Hematopoietic multipotent progenitor cell treated with erythropoietin and hydrocortisone succinate and interleukin-3 and kit ligand, for 15 days (in vitro differentiated cells): ENCODE results near the gene KHDC4.

ENCODE experiments used
- DNase-seq: peaks from one replicate; pipeline ENCODE4 v3.0.0-alpha.2; 2015; ENCODE audit warnings: low spot score

Gene KHDC4

DNA sequence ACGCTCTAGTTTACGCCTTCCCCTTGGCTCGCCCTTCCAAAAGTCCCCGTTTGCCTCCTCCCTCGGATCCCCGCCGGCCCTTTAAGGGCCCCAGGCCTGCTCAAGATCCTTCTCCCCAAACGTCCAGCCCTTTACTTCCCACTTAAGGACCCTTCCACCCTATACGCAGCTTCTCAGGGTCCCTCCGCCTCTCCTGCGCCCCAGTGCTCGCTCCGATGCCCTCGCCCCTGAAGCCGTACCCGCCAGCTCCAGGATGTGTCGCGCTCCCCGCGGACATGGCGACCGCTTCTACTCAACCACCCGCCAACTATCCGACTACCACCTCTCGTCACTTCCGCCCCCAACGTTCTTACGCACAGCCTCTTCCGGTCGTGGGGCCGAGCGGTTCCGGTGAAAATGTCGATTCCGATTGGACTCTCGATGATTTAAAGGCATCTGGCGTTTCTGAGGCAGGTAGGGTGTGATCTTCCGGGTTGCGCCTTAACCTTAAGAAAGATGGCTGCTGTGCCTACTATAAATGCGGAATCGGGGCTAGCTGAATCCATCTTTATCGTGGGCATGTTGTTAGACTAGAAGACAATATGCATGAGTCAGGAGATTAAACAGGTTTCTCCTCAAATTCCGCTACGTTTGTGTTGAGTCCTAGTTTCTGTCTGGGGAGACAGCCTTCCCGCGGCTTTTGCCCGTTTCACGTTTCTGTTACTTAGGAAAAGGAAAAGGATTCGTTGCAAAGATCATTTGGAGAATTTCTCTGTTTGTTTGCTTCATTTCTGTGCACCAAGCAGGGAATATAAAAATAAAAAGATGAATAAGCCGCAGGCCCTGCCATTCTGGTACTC lies at the start of gene KHDC4:
Gene KHDC4, minus strand, starts transcription at position 317 of the 839 bp plus-strand sequence. Its CDS starts 40 bp downstream, at position 277.
- DNase-seq, result peak; percentile 98

DNA sequence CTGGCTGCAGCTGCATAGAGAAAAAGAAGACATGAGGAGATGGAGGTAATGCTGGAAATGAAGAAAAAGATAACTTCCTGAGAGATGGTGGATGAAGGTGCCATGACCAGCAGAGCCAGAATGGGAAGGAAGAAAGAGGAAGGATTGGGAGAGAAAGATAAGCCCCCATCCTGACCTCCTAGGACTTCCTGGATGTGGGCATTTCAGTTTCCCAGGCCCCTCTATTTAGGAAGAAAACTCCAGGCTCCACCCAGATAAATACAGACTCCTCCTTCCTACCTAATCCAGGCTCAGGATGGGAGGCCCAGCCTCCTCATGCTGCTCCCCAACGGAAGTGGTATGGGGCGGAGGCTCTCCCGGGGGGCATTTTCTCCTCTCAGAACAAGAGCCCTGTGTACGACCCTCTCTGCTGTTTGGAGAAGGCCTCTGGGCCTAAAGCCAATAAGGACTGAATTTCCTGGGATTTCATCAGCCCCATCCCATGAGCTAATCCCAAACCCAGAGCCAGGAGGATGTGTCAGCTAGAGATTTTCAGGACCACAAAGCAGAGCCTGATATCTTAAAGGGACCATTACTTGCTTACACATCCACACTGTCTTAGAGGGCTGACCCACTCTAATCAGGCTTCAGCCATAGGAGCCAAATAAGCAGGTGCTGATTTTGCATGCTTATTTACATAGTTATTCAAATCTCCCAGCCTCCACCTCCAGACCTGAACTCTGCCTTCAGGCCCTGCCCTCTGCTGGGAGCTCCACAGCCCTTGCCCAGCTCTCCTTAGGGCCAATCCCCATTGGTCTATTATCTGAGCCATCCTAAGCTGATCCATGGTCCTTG lies 49.2 kb upstream of the KHDC4 start:
- DNase-seq, result no peak

- DNase-seq, result no peak
These were observed 47.9 kb upstream of the KHDC4 start for GRCh38 chr1:155982106-155982505.

- DNase-seq, result peak; percentile 72
These were observed 47.3 kb upstream of the KHDC4 start for GRCh38 chr1:155981266-155982088.

DNA sequence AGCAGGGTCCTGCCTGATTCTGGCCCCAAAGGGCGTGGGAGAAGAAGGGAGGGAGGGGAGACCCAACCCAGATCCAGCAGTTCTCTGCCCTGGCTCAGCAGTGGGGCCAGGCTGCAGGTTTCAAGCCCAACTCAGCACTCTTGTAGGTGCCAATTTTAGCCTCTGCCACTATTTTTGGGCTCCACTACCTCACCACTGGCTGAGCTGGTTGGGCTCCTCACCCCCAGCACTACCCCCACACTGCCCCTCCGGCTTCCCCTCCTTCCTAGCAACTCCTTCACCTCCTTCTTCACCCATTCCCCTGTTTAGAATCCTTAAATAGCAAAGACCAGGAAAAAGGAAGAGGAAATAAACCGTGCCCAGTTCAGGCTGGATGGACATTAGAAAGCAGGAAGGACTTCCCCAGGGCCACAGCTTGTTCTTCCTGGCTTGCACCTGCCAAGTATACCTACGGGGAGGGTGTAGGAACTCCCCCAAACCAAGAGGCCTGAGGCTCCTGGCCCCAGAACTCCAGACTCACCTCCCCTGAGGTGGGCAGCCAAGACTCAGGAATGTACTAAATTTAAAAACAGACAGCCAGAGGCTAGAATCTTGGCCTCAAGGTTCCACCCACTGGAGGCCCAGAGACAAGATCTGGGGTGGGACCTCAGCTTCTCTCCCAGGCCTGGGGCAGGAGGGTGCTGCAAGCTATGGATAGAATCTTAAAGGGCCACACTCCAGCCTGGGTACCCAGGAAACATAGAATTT lies 45.6 kb upstream of the KHDC4 start:
- DNase-seq, result peak; percentile 85

GRCh38 chr1:155978973-155979429 lies 44.8 kb upstream of the KHDC4 start:
- DNase-seq, result peak; percentile 41

DNA sequence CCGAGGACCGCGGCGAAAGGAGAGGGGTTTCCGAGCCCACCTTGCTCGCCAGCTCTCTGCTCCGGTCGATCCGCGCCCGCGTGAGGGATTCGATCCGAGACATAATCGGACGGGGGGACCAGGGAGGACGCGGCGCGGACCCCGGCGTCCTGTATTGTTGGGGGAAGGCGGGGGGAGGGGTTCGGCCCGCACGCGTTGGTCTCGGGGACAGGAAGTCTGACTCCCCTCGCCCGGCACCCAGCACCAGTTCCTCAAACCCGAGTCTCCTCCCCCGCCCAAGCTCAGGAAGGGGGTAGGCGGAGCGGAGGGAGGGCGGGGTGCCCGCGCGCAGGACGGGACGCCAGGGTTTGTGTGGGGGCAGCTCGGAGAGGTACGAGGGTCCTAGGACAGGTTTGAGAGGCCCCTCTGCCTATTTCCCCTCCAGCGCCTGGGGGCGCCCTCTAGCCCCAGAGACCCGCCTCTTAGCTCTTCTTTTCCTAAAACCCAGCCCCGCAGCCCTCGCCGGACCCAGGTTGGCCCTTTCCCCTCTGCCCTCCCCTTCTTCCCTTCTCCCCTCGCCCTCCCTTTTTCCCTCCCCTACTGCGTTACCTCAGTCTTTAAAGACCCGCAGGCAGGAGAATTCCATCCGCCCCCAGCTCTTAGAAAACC lies 44.2 kb upstream of the KHDC4 start, which contains the start of gene ARHGEF2:
Gene ARHGEF2, minus strand, starts transcription at position 223 of the 648 bp plus-strand sequence. Its CDS starts 120 bp downstream, at position 103.
- DNase-seq, result peak; percentile 70

- DNase-seq, result no peak
These were observed 43.6 kb upstream of the KHDC4 start for GRCh38 chr1:155977690-155978324.

DNA sequence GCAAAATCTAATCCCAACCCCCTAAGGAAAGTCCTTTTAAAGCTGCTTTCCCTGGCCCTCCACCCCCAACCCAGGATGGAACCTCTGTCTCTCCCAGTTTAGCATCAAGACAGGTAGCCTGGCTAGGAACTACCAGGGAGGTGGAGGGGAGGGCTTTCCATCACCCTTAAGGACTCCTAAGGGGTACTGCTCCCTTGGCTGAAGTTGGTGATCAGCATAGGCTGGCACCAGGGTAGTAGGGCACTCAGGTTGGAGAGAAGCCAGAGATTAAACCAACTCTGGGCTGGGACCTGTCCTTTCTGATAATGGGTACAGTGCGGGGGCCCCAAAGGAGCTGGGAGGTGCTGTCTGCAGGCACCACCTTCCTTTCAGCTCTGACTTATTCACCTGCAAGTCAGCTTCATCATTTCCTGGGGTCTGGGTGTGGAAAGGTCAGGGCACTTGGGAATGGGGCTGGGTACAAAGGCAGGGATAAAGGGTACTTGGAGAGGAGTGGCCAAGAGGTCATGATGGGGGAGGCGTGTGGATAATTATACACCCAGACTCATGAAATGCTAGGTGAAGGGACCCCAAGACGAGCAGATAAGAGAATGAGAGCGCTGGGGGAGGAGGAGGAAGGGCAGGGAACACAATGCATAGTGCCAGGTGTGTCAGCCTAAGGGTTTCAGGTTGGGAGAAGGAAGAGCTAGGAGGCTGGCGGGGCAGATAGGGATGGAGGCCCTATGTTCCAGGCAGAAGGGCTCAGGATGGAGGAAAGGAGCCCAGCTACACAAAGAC lies 42.9 kb upstream of the KHDC4 start:
- DNase-seq, result peak; percentile 85

DNA sequence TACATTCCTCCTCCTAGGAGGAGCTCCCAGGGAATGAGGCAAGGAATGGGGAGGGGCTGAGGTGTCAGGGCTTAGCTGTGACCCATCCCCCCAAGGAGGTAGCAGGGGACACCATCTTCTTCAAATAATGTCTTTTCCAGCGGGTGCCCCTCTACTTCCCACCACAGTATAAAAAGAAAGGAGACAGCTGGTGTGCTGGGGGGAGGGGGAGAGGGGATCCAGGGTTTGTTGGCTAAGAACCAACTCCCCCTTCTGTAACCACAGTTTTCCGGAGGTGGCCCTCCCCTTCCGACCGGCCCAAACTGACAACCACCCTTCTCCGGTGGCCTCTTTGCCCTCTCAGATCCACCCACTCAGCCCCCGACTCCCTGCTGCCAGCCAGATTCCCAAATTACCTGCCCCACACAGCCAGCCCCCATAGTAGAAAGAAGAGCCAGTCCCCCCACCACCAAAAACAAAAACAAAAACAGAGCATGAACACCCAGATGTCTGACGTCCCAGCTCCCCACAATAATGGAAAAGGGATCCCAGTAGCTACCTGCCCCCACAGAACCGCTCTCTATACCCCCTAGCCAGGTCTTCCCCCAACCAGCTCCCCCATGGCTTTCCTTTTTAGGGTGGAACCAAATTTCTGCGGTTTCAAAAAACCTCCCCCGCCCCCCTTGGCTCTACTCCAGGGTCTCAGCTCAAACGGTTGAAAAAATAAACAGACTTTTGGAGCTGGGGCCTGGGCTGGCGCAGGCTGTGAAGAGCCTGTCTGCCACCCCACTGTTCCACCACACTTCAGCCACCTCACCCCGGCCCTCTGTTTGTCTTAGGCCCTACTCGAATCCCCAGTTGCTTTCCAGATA lies 42.1 kb upstream of the KHDC4 start:
- DNase-seq, result peak; percentile 78

DNA sequence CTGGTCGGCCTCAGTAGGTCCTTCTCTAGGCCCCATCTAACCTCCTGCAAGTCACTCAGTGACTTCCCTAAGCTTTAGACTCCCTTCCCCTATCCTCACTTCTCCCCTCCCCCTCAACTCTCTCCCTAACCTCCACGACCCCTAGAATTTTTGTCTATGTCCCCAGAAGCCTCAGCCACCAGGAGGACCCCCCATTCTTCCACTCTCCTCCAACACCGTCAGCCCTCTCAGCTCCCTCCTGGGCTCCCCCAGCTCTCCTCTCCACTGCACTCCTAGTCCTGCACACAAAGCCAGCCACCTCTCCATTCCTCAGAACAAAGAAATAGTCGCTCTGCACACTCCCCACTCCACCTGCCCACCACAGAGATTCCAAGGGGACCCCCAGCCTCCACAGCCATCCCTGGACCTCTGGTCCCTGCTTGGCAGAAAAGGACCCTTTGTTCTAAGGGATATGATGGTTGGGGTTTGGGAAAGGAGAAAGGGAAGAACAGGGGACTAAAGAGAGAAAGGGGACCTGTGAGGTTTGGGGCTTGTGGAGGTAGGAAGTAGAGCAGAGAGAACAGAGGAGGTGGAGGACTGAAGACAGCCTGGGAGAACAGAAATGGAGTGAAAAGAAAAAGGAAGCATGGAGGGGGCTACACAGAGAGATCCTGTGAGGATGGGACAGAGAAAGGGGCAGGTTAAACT lies 41.3 kb upstream of the KHDC4 start:
- DNase-seq, result no peak

- DNase-seq, result no peak
These were observed 40.2 kb upstream of the KHDC4 start for GRCh38 chr1:155974208-155975115.

DNA sequence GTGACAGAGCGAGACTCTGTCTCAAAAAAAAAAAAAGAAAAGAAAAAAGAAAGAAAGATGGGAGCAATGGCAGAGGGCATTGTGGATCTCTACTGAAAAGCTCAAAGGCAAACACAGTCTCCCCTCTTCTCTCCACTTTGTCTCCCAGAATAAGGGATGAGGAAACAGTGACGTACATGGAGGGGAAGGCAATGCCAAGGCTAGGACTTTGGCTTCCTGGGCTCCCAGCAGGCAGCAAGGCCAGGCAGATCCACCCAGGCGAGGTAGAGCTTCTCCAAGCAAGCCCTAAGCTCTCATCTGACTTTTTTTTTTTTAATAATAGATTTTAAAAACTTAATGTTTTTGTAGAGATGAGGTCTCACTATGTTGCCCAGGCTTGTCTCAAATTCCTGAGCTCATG lies 39.5 kb upstream of the KHDC4 start:
- no peak for DNase-seq

DNA sequence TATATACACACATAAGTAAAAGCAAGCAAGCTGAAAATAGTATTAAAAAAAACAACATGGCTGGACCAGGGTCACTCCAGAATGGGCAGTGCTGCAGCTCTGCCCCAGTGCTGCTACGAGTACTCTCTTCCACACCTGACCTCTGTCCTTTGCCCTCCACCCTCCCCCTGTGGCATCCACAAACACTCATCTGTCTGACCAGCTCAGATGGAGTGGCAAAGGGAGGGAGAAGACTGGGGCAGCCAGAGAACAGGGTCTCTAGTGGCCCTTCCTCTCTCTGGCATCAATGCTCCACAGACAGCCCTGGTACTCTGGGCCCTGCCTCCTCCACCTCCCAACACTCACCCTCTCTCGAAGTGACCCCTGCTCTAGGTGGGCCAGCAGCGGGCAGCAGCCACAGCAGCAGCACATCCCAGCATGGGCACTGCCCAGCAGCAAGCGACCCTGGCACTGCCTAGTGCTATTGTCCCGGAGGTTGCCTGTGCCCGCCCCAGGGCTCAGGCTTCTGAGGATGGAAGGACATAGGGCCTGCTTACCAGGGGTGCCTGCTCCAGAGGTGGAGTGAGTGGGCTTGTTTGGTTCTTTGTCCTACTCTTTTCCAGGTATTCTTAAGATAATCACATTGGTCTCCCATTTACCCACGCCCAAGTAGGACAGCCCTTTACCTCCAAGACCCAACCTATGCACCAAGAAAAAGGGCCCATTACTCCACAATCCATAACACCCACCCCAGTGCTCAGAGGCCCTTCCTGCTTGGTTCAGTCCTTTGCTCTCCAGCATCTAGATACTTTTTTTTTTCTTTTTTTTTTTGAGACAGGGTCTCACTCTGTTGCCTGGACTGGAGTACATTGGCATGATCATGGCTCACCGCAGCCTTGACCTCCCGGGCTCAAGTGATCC lies 37.9 kb upstream of the KHDC4 start:
- DNase-seq, result no peak

- DNase-seq, result no peak
These were observed 36.4 kb upstream of the KHDC4 start for GRCh38 chr1:155970531-155971167.
